Mononuclear cell (primary cell): Measurements from ENCODE around the gene ETHE1. TPM values are rescaled to one million over a fixed set of nuclear protein-coding genes. Genes with fewer than 3 reads are reported as not detected.
A peak's percentile ranks its signal among the peaks of the same experiment; 100 is the strongest.
"Not testable (repeated sequence)": the region's sequence is repeated elsewhere in the genome, so short reads cannot be mapped to it uniquely, and the experiment has no call there.

ENCODE experiments used
- H3K27me3 ChIP-seq: 2 replicates; pipeline ENCODE4 v1.6.0; 2011; ENCODE audit warnings: low read length, control low read depth; ENCODE audit not compliant: insufficient read depth
- H3K4me1 ChIP-seq: 2 replicates; pipeline ENCODE4 v1.5.1; 2011; ENCODE audit warnings: mild to moderate bottlenecking, low read length, control low read depth; ENCODE audit not compliant: insufficient read depth
- H3K4me3 ChIP-seq: 2 replicates; pipeline ENCODE4 v1.5.1; 2011; ENCODE audit warnings: mild to moderate bottlenecking, low read length, moderate library complexity
- H3K9me3 ChIP-seq: 2 replicates; pipeline ENCODE4 v1.5.1; 2011; ENCODE audit warnings: low read depth, mild to moderate bottlenecking, control low read depth, low read length
- total RNA-seq: library from RNA; depleted of rRNA; stranded (reverse); fragments of >200 nt; gene quantifications from one replicate; pipeline ENCODE4 v1.2.3, GENCODE V29; 2012

The ETHE1 gene
- total RNA-seq, 1 donor: 30.6 TPM

GRCh38 chr19:43538922-43539321 is 11.9 kb upstream of the ETHE1 start:
- Histone ChIP-seq H3K4me1 (peaks cover 7% of the 10 kb centered on the region), H3K9me3 (no peaks in the 10 kb centered on the region), H3K4me3 (no peak overlapping the region), H3K27me3 (no peaks in the 10 kb centered on the region)

DNA sequence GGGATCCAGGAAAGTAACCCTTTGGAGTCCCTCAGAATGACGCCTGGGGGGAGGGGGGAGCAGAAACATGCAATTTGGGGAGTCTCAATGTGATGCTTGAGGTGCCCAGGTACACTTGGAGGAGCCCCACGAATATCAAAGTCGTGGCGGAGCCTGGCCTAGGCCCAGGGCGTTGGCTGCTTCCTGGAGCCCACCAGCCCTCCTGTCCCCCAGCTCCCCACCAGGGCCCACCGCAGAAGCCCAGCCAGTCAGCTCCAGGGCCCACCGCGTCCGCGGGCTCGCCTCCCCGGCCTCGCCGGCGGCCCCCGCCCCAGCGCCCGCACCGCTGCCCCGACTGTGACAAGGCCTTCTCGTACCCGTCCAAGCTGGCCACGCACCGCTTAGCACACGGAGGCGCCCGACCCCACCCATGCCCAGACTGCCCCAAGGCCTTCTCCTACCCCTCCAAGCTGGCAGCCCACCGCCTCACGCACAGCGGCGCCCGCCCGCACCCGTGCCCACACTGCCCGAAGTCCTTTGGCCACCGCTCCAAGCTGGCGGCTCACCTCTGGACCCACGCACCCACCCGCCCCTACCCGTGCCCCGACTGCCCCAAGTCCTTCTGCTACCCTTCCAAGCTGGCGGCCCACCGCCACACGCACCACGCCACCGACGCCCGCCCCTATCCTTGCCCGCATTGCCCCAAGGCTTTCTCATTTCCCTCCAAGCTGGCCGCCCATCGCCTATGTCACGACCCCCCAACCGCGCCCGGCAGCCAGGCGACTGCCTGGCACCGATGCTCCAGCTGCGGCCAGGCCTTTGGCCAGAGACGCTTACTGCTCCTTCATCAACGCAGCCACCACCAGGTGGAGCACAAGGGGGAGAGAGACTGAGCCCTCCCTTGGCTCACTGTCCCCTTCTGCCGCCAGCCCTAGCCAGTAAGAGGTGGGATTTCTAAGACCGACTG is 8.1 kb upstream of the ETHE1 start:
- H3K9me3 ChIP-seq: no peaks in the 10 kb centered on the region
- peaks cover 30% of the 10 kb centered on the region for H3K4me1 ChIP-seq
- no peak overlapping the region for H3K4me3 ChIP-seq
- H3K27me3 ChIP-seq: no peaks in the 10 kb centered on the region

DNA sequence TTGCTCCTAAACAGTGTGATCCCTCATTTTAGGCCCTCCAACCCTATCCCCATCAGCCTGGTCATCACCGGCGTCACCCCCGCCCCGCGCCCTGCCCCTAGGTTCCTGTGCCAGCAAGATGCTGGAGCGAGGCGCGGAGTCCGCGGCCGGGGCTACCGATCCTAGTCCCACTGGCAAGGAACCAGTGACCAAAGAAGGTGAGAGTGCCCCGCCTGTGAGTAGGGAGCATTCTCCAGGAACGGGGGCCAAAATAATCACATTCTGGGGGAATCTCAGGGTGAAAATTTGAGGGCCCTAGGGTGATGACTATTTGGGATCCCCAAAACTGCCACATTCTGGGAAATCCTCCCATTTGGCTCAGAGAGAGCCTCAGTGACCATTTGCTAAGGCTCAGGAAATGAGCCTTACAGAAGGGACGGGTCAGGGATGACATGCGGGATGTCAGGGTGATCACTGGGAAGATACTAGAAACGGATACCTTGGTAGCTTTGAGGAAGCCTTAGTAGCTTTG is 7.4 kb upstream of the ETHE1 start:
- Histone ChIP-seq H3K4me3 (peak overlapping the region; percentile 62), H3K4me1 (peaks cover 30% of the 10 kb centered on the region), H3K27me3 (no peaks in the 10 kb centered on the region), H3K9me3 (no peaks in the 10 kb centered on the region)

- Histone ChIP-seq H3K27me3 (no peaks in the 10 kb centered on the region), H3K4me3 (peak overlapping the region; percentile 62), H3K4me1 (peaks cover 30% of the 10 kb centered on the region), H3K9me3 (no peaks in the 10 kb centered on the region)
Observed at GRCh38 chr19:43533546-43534304, 6.7 kb upstream of the ETHE1 start.

GRCh38 chr19:43532962-43533545 is 6.1 kb upstream of the ETHE1 start, which contains the start of gene ZNF575:
Gene ZNF575 (plus strand): TSS chr19:43533188. CDS start chr19:43534423, 1,235 bp downstream.
- H3K9me3 ChIP-seq: no peaks in the 10 kb centered on the region
- peaks cover 30% of the 10 kb centered on the region for H3K4me1 ChIP-seq
- peak within 1 kb of the TSS; percentile 62 for H3K4me3 ChIP-seq
- no peaks in the 10 kb centered on the region for H3K27me3 ChIP-seq

GRCh38 chr19:43532571-43532961 is 5.6 kb upstream of the ETHE1 start:
- no peaks in the 10 kb centered on the region for H3K9me3 ChIP-seq
- H3K4me3 ChIP-seq: peak overlapping the region; percentile 62
- H3K4me1 ChIP-seq: peaks cover 34% of the 10 kb centered on the region
- no peaks in the 10 kb centered on the region for H3K27me3 ChIP-seq

- Histone ChIP-seq H3K27me3 (no peaks in the 10 kb centered on the region), H3K4me3 (no peak overlapping the region), H3K9me3 (no peaks in the 10 kb centered on the region), H3K4me1 (peaks cover 48% of the 10 kb centered on the region)
Observed at GRCh38 chr19:43527860-43528622, 1.0 kb upstream of the ETHE1 start.

DNA sequence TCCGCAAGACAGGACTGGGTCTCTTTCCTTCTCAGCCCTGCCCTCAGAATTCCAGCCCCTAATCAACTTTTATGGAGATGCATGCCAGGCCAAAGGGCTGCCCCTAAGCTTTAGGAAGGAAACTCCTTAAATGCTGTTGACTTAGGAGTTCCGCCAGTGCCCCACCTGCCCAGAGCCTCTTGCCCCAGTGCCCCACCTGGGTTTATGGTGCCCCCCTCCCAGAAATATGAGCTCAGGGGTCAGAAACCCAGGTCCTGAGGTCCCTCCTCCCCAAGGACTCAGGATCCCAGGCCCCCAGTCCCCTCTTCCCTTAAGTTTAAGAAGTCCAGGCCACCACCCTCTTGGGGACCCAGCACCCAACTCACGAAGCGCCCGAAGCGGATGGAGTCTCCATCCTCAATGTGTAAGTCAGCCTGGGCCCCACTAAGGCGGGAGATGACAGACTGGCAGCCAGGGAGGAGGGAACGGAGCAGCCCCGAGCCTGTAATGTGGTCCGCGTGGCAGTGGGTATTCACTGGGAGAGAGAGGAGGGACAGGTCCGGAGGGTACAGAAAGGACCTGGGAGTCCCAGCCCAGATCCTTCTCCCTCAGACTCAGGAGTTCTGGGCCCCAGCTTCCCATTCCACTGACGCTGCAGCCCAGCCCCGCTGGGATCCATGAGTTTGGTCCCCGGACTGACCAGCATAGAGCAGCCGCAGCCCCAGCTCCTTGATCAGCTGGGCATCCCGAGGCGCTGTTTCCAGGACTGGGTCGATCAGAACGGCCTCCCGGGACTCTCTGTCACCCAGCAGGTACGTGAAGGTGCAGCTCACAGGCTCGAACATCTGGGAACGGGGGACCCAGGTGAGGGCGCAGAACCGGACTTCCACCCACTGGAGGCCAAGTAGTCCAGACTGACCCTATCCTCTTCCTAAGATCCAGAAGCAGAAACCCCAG is 897 bp downstream of the ETHE1 start:
- peak overlapping the region; percentile 82 for H3K4me3 ChIP-seq

DNA sequence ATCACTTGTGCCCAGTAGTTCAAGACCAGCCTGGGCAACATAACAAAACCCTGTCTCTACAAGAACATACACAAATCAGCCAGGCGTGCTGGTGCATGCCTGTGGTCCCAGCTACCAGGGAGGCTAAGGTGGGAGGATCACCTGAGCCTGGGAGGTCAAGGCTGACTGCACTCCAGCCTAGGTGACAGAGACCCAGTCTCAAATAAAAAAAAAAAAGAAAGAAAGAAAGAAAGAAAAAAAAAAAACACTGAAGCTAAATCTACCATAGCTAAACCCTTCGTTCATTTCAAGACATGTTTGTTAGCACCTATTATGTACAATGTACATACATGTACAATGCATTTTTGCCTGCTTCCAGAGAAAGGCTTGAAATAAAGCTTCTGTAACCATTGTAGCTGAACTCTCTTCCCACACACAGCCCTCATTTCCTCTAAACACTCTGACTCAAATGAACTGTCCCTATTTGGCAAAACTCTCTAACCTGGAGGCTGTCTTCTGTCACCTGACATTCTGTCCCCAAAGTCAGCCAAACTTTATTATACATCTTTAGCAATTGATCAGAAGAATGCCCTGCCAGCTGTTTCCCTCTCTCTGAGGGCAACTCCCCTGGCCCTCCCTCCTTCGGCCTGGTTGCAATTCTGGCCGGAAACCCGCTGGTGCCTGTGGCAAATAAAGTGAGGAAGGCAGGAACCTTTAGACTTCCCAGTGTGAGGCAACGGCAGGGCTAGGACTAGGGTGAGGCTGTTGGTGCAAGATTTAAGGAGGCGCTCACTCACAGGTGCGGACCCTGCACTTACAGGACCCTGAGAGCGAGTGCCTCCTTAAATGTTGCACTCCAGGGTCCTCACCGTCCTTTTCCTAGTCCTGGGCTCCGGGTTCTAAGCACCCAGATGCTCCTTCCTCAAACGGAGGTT is 1.8 kb downstream of the ETHE1 start:
- peaks cover 42% of the 10 kb centered on the region for H3K4me1 ChIP-seq
- peak overlapping the region; percentile 82 for H3K4me3 ChIP-seq
- no peaks in the 10 kb centered on the region for H3K9me3 ChIP-seq
- H3K27me3 ChIP-seq: no peaks in the 10 kb centered on the region

More for the DNA sequence above, 897 bp downstream of the ETHE1 start:
- H3K4me1 ChIP-seq: peaks cover 33% of the 10 kb centered on the region
- no peaks in the 10 kb centered on the region for H3K9me3 ChIP-seq
- H3K27me3 ChIP-seq: no peaks in the 10 kb centered on the region

- H3K27me3 ChIP-seq, H3K9me3 ChIP-seq, H3K4me3 ChIP-seq: not testable (repeated sequence)
- peaks cover 54% of the 10 kb centered on the region for H3K4me1 ChIP-seq
Observed at GRCh38 chr19:43523696-43524095, 3.3 kb downstream of the ETHE1 start.

DNA sequence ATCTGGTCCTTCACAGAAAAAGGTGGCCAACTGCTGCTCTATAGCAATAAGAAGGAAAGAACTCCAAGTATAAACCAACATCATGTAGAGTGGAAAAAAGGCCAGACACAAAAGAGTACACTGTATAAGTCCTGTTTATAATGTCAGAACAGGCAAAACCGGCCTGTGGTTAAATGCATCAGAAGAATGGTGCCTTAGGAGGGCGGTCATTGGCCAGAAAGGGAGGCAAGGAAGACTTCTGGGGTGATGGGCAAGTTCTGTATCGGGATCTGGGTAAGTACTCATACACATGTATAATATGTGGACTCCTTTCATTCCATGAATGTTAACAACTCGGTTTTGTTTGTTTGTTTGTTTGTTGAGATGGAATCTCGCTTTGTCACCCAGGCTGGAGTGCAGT is 4.1 kb downstream of the ETHE1 start:
- Histone ChIP-seq H3K27me3 (no peaks in the 10 kb centered on the region), H3K4me3 (no peak overlapping the region), H3K9me3 (no peaks in the 10 kb centered on the region), H3K4me1 (peaks cover 54% of the 10 kb centered on the region)

DNA sequence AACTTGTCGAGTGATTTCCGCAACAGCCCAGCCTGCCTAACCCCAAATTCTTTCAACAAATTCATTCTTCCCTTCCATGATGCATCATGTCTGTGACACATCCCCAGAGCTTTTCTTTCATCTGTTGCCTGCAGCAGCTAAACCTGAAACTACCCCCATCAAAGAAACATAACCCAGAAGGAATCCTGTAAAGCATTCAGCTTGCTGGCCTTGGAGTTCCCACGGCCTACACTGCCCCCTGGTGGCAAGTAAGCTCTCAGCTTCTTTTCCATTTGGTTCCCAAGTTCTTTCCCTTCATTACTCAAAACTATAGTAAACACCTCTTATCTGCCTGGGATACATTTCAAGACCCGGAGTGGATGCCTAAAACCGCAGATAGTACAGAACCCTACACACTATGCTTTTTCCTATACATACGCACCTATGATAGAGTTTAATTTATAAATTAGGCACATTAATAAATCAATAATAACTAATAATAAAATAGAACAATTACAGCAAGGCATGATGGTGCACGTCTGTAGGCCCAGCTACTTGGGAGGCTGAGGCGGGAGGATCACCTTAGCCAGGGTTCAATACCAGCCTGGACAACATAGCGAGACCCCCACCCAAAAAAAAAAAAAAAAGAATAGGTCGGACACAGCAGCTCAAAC is 7.4 kb downstream of the ETHE1 start:
- Histone ChIP-seq H3K27me3 (no peaks in the 10 kb centered on the region), H3K4me1 (peaks cover 26% of the 10 kb centered on the region), H3K9me3 (no peaks in the 10 kb centered on the region), H3K4me3 (no peak overlapping the region)
